ENCODE measurements around the gene PLXNB3. TPM values are rescaled to one million over a fixed set of nuclear protein-coding genes. Genes with fewer than 3 reads are reported as not detected.

PLXNB3 gene
- total RNA-seq, 1 experiment from 2014 or later: 3.3 TPM

DNA sequence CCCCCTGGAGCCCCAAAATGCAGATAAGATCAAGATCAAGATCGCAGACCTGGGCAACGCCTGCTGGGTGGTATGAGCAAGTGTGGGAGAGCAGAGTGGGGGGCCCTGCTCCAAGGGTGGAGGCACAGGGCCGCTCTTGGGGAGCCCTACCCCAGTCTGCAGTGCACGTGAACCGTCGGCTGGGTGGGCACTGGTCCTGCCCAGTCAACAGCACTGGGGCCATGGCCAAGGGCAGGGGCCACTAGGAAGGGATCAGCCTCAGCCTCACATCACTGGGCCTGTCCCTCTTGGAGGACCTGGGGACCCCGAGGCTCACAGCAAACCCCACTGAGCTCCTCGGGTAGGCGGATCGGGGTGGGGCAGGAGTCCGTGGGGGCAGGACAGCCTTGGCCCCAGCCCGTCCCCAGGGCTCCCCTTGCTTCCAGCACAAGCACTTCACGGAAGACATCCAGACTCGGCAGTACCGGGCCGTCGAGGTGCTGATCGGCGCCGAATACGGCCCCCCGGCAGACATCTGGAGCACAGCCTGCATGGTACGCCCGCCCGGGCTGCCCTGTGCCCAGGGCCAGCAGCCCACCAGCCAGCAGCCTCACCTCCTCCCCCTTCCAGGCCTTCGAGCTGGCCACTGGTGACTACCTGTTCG lies 20.4 kb downstream of the PLXNB3 start:
- DNase-seq (ENCODE audit: extremely low read depth, low read depth): no peak

DNA sequence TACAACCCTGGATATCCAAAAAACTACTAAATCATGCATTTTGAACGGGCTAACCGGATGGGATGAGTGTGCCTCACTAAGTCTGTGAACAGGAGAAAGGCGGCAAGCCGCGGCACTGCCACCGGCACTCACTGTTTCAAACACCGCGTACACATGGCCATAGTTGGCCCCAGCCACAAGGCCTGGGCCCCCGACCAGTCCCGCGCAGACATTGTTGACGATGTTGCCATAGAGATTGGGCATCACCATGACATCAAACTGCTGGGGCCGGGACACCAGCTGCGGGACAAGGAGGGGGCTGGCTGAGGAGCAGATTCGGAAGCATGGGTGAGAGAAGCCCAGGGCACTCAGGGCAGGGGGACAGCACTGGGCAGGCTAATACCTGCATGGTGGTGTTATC lies 22.6 kb downstream of the PLXNB3 start:
- no peak for DNase-seq (ENCODE audit: extremely low read depth, low read depth)

DNA sequence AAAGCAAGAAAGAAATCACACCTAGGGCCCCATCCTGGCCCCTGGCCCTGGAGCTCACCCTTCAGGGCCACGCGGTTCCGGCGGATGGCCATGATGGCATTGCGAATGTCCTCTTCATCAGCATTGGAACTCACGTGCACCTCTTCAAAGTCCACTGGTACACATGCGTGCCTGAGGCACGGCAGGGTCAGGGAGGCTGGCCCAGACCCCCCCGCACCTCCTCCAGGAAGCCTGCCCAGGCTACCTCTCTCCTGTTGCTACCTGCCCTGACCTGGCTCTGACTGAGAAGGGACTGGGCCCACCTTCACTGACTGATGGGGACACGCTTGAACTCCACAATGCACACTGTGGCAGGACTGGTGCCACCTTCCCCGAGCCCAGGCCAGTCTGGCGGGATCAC lies 25.6 kb downstream of the PLXNB3 start:
- DNase-seq (ENCODE audit: extremely low read depth, low read depth): no peak

DNA sequence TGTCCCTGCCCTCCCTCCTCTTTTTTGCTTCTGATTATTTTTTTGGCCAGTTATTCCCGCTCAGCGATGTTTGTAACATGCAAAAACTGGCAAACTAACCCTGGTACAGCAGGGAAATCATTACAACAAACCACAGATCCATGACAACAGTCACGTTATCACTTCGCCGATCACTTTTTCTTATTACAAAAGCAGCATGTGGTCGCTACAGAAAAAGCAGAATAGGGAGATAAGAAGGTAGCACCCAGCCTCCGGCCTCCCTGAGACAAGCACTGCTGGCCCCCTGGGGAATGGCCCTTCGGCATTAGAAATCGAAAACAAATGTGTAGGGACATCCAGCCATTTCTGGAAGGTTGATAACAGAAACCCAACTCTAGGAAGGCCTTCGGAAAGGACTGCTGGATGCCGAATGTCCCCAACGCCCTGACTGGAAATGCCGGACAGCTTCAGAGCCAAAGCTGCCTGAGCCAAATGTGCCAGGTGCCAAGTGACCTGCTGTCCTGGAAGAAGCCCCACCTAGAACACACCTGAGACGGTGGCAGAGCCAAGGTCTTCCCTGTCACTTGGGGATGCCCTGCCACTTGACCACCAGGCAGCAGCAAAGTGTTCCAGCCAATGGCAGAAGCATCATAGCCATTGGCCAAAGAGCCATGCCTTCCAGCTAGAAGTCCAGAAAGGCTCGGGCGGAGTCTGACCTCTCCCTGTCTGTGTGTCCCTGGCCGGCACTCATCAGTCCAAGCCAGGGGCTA lies 27.2 kb downstream of the PLXNB3 start:
- DNase-seq (ENCODE audit: extremely low read depth, low read depth): no peak

DNA sequence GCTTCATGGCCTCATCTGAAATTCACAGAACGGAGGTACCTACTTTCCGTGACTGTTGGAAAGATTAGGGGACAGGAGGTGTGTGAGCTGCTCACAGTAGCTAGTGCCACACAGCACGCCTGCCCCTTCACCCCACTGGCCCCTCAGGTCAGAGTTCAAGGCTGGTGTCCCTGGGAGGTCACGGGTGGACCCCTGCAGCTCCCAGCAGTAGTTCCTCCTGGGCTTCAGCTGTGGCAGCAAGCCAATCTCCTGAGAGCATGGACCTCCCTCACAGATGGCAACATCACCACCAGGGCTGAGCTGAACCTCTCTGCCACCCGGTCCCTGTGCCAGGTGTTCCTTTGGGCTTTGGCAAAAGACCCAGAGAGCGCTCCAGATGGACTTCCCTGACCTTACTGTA lies 28.3 kb downstream of the PLXNB3 start:
- DNase-seq (ENCODE audit: extremely low read depth, low read depth): no peak

DNA sequence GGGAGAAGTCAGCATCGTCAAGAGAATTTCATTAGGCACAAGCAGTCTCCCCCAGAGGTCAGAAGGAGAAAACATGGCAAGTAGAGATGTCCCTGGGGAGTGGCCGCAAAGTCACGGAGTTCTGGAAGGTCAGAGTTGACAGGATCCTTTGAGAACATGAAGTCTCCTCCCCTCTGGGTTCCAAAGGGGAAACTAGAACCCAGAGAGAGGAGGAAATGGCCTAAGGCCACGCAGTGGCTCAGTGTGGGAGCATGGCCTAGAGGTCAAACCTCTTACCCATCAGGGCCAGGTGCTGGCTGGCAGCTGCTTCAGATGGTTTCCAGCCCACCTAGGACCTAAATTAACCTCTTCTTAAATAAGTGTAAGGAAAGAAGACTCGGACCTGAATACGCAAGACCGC lies 29.2 kb downstream of the PLXNB3 start:
- no peak for DNase-seq (ENCODE audit: extremely low read depth, low read depth)

DNA sequence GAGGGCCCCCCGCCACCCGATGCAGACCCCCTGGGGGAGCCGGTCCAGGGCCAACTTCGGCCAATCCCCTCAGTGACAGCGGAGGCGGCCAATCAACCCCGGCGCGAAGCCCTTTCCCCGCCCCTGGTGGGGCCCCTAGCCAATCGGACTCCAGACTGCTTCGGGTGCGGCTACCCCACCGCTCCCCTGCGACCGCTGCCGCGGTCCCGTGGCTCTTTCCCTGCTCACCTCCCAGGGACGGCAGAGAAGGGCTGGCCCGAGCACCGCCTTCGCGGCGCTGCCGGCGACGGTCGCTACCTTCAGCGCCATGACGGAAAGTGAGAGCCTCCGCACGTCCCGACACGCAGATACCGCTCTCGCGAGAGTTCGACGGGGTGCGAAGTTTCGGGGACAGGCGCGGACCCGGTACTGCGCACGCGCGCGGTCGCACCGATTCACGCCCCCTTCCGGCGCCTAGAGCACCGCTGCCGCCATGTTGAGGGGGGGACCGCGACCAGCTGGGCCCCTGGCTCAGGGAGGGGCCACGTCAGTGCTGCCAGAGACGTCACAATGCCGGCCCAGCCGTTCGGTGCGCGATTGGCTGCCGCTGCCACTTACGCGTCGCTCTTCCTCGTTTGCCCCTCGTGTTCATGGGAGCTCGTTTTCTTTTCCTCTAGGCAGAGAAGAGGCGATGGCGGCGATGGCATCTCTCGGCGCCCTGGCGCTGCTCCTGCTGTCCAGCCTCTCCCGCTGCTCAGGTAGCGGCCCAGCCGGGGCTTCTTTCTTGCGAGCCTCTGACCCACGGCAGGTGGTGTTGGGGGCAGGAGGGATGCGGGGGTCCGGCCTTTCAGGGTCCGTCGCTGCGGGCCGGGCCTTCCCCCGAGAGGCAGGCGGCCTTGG lies 30.2 kb downstream of the PLXNB3 start, which contains the start of the genes IDH3G and SSR4:
TSS of gene IDH3G (minus strand) at position 358 of the 879 bp plus-strand sequence. CDS start at position 309, 49 bp downstream.
TSS of gene SSR4 (plus strand) at position 651 of the 879 bp plus-strand sequence. CDS start at position 671, 20 bp downstream.
- DNase-seq (ENCODE audit: extremely low read depth, low read depth): peak; percentile 94

DNA sequence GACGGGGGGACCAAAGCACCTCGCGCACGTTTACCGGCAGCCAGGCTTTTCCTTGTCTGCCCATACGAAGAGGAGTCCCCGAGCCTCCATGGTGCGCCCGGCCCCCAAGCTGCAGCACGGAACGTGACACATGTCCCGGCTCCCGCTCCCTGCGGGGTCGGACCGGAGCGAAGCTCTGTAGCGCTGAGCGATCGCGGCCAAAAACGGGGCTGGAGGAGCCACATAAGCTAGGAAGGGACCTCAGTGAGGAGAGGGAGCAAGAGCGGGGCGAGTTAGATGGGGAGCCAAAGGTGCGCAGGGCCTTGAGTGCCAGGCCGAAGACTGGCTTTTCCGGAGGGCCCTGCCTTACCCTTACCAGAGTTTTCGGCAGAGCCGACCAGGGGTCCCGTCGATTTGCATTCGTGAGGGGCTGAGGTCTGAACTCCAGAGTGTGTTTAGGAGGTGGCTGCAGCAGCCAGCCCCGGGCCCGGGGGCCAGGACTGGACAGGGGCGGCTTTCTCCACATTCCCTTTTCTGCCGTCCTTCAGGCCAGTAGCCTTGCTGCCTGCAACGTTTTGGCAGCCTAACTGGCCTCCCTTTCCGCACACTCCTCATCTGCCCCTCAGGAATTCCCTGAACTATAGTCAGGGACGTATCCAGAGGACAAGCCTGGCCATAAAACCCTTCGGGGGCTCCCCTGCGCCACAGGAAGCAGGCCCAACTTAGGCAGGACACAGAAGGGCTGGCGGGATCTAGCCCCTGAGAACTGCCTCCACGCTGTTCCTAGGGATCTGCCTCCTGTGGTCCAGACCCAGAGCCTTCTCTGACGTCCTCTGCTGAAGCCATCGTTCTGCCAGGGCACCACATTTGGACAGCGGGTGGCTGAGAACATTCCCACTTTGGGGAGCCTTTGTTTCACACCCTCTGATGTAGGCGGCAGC lies 31.1 kb downstream of the PLXNB3 start:
- DNase-seq (ENCODE audit: extremely low read depth, low read depth): no peak

DNA sequence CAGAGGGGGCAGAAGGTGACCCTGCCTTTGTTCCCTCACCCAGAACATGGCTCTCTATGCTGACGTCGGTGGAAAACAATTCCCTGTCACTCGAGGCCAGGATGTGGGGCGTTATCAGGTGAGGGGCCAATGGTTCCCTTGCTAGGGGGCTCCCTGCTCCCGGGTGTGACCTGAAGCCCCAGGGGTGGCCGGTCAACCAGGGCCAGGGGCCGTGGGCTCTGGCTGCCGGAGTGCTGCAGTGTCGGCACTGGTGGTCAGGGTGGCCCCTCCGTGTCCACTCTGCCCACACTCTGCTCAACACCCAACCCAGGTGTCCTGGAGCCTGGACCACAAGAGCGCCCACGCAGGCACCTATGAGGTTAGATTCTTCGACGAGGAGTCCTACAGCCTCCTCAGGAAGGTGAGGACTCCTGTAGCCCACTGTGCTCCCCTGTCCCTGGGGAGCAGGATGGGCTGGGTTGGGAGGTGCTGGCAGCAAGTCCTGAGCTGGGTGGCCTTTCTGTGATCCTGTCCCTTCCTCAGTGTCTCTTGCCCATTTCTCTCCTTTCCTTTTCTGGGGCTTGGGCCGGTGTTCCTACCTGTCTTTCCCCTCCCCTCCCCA lies 33.5 kb downstream of the PLXNB3 start:
- no peak for DNase-seq (ENCODE audit: extremely low read depth, low read depth)

DNA sequence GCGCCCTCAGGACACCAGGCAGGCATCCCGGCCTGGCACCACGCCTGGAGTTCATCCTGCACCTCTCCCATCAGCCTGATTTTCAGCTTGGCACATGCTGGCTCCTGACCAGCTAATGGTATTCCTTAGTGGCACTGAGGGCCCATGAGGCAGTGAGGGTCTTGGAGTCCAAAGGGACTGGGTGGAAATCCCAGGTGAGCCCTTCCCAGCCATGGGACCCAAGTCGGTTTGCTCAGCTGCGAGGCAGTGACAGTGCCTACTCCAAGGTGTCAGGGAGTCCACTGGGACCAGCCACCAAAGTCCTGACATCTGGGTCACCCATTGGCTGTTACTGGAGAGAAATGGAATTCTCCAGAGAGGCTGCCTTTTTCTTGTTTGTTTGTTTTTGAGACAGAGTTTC lies 35.3 kb downstream of the PLXNB3 start:
- DNase-seq (ENCODE audit: extremely low read depth, low read depth): no peak

DNA sequence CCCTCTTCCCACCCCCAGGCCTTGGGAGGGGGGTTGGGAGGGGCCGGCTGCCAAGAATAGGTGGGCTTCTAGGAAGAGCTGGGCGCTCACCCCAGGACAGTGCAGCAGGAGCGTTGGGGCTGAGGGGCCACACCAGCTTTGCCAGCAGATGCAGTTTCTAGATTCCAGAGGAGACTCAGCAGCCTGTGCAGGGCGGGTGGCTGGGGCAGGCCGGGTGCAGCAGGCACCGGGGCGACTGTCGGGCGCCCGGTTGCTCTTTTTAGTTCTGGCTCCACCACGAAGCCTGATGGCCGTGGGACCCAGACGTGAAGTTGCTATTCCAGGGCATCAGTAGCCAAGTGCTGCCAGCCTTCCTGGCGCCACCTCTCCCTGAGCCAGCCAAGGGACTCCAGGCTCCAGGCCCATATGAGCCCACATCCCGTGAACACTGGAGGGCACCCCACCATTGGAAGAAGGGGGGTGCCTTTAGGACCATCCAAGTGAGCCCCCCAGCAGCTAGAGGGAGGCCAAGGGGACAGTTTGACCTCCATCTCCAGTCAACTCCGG lies 36.2 kb downstream of the PLXNB3 start:
- no peak for DNase-seq (ENCODE audit: extremely low read depth, low read depth)

DNA sequence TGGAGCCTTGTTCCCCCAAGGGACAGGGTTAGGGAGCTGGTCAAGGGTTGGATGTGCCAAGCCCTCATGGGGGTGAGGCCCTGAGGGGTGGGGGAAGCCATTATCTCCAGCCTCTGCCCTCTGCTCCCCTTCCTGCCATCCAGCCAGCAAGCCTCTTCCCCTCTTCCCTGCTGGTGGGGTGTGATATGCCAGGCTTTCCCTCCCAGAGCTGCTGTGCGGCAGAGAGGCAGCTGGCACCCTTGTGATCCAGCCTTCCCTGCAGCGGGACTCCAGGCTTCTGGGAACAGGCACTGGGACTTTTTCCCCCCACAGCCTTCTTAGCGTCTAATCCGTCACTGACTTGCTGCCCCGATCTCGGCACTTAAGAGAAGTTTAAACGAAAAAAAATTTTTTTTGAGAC lies 36.7 kb downstream of the PLXNB3 start:
- no peak for DNase-seq (ENCODE audit: extremely low read depth, low read depth)

DNA sequence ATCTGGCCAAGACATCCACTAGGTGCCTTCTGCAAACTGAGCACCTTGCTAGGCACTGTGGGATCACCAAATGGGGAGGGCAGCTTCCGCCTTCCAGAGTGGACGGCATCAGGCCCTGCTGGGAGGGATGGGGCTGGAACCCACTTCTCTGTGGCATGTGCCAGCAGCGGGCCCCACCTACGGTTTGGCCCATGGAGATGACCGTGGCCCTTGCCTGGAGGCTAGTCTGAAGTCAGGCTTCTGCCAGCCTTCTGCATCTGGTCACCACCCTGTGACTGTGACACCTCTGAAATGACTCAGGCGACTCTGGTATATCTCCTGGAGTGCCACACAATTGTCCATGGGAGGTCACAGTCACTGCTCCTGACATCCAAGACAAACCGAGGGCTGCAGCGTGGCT lies 37.6 kb downstream of the PLXNB3 start:
- no peak for DNase-seq (ENCODE audit: extremely low read depth, low read depth)

DNA sequence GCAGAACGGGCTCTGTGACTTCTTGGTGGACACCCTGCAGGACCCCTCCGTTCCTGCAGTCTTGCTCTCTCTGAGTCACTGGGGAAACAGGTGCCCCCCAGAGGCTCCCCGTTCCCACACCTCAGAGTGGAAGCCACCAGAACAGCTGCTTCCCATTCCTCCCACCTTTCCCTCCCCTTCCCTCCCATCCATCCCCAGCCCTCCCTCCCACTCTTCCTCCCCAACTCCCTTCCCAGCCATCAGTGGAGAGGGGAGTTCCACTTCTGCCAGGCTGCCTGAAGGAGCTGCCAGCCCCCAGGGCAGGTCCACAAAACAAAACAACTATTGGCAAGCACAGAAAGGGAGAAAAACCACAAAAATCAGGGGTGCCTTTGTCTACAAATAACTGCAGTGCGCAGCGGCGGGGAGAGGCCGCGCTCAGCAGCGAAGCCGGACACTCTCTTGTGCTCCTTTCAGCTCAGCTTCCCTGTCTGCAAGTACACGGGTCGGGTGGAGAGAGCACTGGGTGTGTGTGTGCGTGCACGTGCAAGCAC lies 38.5 kb downstream of the PLXNB3 start:
- DNase-seq (ENCODE audit: extremely low read depth, low read depth): no peak

DNA sequence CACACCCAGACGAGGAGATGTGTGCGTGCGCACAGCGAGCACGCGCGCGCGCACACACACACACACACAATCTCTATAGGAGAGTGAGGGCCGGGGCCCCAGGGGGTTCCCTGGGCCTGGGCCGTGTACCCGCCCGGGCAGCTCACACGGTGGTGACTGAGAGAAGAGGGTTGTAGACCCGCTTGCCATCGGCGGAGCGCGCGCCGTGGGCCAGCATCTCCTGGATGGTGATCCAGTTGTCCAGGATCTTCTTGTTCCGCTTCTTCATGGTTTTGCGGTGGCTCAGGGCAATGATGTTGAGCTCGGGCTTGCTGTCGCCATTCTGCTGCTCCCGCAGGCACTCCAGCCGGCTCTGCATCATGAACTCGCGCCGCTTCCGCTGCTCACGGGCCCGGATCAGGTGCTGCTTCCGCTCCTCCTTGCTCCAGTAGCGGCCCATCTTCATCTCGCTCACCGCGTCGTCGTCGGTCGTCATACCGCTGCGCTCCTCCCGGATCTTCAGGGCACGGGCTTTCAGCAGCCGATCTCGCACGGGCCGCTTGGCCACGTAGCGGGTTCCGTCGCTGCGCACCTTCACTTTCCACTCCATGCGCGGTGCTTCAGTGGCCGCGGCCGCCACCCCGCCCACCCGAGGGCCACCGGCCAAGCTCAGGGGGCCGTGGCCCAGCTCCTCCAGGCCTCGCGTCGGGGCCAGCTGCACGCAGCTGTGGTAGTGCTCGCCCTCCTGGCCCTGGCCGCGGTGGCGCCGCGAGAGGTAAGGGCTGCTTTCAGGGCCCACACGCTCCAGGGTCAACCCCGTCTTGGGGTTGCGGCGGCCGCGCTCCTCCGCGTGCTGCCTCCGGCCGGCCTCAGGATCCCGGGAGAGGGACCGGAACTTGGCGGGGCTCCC lies 39.4 kb downstream of the PLXNB3 start:
- no peak for DNase-seq (ENCODE audit: extremely low read depth, low read depth)

DNA sequence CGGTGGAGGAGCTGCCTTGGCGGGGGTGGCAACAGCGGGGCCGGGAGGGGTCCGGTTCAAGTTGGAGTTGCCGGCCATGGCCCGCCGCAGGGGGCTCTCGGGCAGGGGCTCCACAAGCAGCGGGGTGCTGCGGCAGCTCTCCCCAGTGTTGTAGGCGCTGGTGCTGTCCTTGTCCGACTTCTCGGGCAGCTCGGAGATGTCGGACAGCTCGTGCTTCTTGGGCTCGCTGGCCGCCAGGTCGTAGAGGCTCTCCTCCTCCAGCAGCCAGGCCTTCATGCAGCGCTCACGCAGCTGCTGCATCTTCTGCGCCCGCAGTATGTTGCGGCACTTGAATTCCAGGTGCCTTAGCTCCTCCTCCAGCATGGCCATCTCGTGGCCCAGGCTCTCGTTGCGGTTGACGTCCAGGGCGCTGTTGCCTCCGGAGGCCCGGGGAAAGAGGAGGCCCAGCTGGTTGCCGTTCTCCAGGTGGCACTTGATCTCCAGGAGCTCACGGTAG lies 40.1 kb downstream of the PLXNB3 start:
- DNase-seq (ENCODE audit: extremely low read depth, low read depth): no peak

DNA sequence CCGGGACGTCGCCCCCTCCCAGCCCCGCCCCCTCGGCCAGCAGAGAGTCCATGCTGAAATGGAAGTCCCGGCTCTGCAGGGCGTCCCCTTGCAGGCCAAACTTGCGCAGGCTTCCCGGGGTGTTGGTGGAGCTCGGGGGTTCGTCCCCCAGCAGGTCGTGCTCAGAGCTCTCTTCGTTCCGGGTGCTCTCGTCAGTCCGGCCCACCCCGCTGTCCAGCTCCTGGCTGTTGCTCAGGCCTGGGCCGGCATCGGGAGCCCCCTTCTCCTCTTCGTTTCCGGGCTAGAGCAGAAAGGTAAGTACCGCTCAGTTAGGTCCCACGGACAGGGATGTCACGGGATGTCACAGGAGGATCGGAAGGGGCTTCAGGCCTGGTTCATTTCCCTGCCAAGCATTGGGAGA lies 40.6 kb downstream of the PLXNB3 start:
- no peak for DNase-seq (ENCODE audit: extremely low read depth, low read depth)

DNA sequence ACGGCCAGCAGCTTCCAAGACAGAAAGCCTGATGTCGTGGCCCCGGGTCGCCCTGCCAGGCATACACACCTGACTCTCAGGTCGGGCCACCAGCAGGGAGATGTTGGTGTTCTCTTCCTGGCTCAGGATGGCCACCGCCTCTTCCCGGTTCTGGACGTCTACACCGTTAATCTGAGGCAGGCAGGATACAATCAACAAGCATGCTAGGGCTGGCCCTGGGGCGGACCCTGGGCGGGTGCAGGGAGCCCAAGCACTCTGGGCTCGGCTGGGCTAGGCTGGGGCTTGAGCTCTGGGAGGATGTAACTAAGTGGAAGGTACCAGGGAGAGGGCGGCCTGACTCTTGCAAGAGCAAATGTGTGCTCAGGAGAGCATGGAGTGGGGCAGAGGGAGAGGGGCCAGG lies 41.4 kb downstream of the PLXNB3 start:
- DNase-seq (ENCODE audit: extremely low read depth, low read depth): no peak
